Measurements from ENCODE around the gene IL1B. TPM values are rescaled to one million over a fixed set of nuclear protein-coding genes. Genes with fewer than 3 reads are reported as not detected.

IL1B gene
- total and polyA plus RNA-seq, 2 donors (not counting 1 experiment from before 2014, with no cell fraction given): 0.20 to 13.1 TPM

DNA sequence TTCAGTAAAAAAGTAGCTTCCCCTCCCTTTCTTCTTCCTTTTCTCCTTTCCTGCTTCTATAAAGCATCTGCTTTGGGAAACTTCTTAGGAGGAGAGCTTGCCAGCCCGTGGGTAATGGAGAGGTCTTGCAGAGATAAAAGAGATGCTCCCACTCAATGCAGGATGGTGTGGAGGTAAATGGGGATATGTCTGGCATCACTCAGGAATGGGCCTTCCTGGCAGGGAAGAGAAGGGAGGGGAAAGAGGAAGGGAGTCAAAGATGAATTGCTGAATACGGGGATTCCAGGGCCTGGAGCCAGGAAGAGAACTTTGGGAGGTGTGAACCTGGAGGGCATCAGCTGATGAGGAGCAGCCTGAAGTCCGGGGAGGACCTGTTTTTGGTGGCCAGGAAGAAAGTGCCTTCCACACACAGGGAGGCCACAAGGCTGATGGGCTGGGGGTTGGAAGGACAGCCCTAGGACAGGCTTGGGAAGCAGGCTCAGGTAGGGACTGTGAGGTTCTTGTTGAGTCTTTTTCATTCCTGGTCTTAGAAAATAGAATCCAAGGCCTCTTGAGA lies 25.2 kb downstream of the IL1B start:
- Histone ChIP-seq H3K27ac (ENCODE audit: low read length in 2 of 2) (no peak overlapping the region), H3K27me3 (replicated peaks in 1 of 4; ENCODE audit: control extremely low read depth in 1 of 4, control insufficient read depth in 3 of 4, insufficient read depth in 4 of 4, low read length in 3 of 4) (no peaks in the 10 kb centered on the region), H3K4me2 (replicated peaks; ENCODE audit: low read depth, low read length, poor library complexity, severe bottlenecking) (peak overlapping the region; percentile 2), H4K20me1 (ENCODE audit: control insufficient read depth, insufficient read depth, low read length, poor library complexity, severe bottlenecking) (no peaks in the 10 kb centered on the region), H3K36me3 (replicated peaks in 1 of 2; ENCODE audit: control extremely low read depth in 1 of 2, control insufficient read depth in 1 of 2, extremely low read depth in 1 of 2, insufficient read depth in 2 of 2, low read length in 1 of 2) (no peaks in the 10 kb centered on the region), H3K9me3 (ENCODE audit: control extremely low read depth in 1 of 3, control insufficient read depth in 2 of 3, insufficient read depth in 1 of 3, low read length in 2 of 3) (peaks cover 0 to 4% (median 2%) of the 10 kb centered on the region in 3 donors), H3K9ac (ENCODE audit: low read length) (no peak overlapping the region), H3K4me1 (ENCODE audit: control insufficient read depth in 2 of 2, insufficient read depth in 2 of 2, low read length in 2 of 2) (peaks cover 11 to 14% of the 10 kb centered on the region in 2 donors), H3K79me2 (ENCODE audit: control insufficient read depth, insufficient read depth, low read length) (no peaks in the 10 kb centered on the region), H2AFZ (ENCODE audit: insufficient read depth, low read depth, low read length, poor library complexity, severe bottlenecking) (peak overlapping the region; percentile 50), H3K4me3 (ENCODE audit: control extremely low read depth in 1 of 5, extremely low read depth in 1 of 5, insufficient read depth in 1 of 5, low read depth in 2 of 5, low read length in 4 of 5) (no peak overlapping the region)
- peak overlapping the region; percentile 50 for H3K27ac Mint-ChIP-seq
- POLR2A ChIA-PET: no interaction called here
- H3K9me3 Mint-ChIP-seq (ENCODE audit: insufficient read depth): peaks cover 6% of the 10 kb centered on the region
- WGBS (ENCODE audit: insufficient coverage): 87% methylated on average over 3 of the region's 3 CpGs
- TF ChIP-seq, protein P1, sequence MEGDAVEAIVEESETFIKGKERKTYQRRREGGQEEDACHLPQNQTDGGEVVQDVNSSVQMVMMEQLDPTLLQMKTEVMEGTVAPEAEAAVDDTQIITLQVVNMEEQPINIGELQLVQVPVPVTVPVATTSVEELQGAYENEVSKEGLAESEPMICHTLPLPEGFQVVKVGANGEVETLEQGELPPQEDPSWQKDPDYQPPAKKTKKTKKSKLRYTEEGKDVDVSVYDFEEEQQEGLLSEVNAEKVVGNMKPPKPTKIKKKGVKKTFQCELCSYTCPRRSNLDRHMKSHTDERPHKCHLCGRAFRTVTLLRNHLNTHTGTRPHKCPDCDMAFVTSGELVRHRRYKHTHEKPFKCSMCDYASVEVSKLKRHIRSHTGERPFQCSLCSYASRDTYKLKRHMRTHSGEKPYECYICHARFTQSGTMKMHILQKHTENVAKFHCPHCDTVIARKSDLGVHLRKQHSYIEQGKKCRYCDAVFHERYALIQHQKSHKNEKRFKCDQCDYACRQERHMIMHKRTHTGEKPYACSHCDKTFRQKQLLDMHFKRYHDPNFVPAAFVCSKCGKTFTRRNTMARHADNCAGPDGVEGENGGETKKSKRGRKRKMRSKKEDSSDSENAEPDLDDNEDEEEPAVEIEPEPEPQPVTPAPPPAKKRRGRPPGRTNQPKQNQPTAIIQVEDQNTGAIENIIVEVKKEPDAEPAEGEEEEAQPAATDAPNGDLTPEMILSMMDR (IDR thresholded peaks at IDR 0.05): no peak
- TF ChIP-seq EZH2 (IDR thresholded peaks at IDR 0.05; ENCODE audit: borderline replicate concordance, insufficient read depth, low read depth, low read length, poor library complexity, severe bottlenecking): no peak
- intact Hi-C loops (cut with micrococcal nuclease): no loop called here
- ATAC-seq (ENCODE audit: low read depth) (no peak), DNase-seq (no peak)
- peaks cover 19% of the 10 kb centered on the region for H3K4me1 Mint-ChIP-seq
- CTCF ChIA-PET: no interaction called here
- no peaks in the 10 kb centered on the region for H3K27me3 Mint-ChIP-seq
- no peak overlapping the region for H3K4me3 Mint-ChIP-seq

DNA sequence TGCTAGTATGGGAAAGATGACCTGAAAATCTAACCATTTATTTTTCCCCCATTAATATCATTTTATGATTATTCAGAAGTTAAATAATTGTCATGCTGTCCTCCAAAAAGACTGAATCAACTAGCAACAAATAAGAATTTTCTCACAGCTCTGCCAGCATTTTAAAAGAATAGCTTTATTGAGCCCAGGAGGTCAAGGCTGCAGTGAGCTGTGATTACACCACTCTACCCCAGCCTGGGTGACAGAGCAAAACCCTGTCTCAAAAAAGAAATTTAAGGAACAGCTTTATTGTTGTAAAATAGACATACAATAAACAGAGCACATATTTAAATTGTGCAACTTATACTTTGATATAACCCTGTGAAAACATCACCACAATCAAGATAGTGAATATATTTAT lies 27.5 kb downstream of the IL1B start:
- Histone ChIP-seq H2AFZ (ENCODE audit: insufficient read depth, low read depth, low read length, poor library complexity, severe bottlenecking) (no peak overlapping the region), H3K27me3 (replicated peaks in 1 of 4; ENCODE audit: control extremely low read depth in 1 of 4, control insufficient read depth in 3 of 4, insufficient read depth in 4 of 4, low read length in 3 of 4) (no peaks in the 10 kb centered on the region), H4K20me1 (ENCODE audit: control insufficient read depth, insufficient read depth, low read length, poor library complexity, severe bottlenecking) (no peaks in the 10 kb centered on the region), H3K4me1 (ENCODE audit: control insufficient read depth in 2 of 2, insufficient read depth in 2 of 2, low read length in 2 of 2) (peaks cover 11 to 17% of the 10 kb centered on the region in 2 donors), H3K9ac (ENCODE audit: low read length) (no peak overlapping the region), H3K9me3 (ENCODE audit: control extremely low read depth in 1 of 3, control insufficient read depth in 2 of 3, insufficient read depth in 1 of 3, low read length in 2 of 3) (peaks cover 0 to 4% (median 2%) of the 10 kb centered on the region in 3 donors), H3K36me3 (replicated peaks in 1 of 2; ENCODE audit: control extremely low read depth in 1 of 2, control insufficient read depth in 1 of 2, extremely low read depth in 1 of 2, insufficient read depth in 2 of 2, low read length in 1 of 2) (no peaks in the 10 kb centered on the region), H3K79me2 (ENCODE audit: control insufficient read depth, insufficient read depth, low read length) (no peaks in the 10 kb centered on the region), H3K27ac (ENCODE audit: low read length in 2 of 2) (no peak overlapping the region), H3K4me3 (ENCODE audit: control extremely low read depth in 1 of 5, extremely low read depth in 1 of 5, insufficient read depth in 1 of 5, low read depth in 2 of 5, low read length in 4 of 5) (no peak overlapping the region), H3K4me2 (replicated peaks; ENCODE audit: low read depth, low read length, poor library complexity, severe bottlenecking) (no peak overlapping the region)
- ChIA-PET POLR2A (no interaction called here), CTCF (no interaction called here)
- Mint-ChIP-seq H3K4me1 (peaks cover 23% of the 10 kb centered on the region), H3K9me3 (ENCODE audit: insufficient read depth) (peaks cover 6% of the 10 kb centered on the region), H3K27ac (no peak overlapping the region), H3K27me3 (no peaks in the 10 kb centered on the region), H3K4me3 (no peak overlapping the region)
- intact Hi-C loops (cut with micrococcal nuclease): no loop called here
- no peak for ATAC-seq (ENCODE audit: low read depth)
- no peak for DNase-seq
- TF ChIP-seq, protein P1 (IDR thresholded peaks at IDR 0.05): no peak
- no peak for TF ChIP-seq EZH2 (IDR thresholded peaks at IDR 0.05; ENCODE audit: borderline replicate concordance, insufficient read depth, low read depth, low read length, poor library complexity, severe bottlenecking)
